HepG2 (cell line): ENCODE measurements around the gene EGLN1. TPM values are rescaled to one million over a fixed set of nuclear protein-coding genes. Genes with fewer than 3 reads are reported as not detected.
A peak's percentile ranks its signal among the peaks of the same experiment; 100 is the strongest.

Experiments
- ATAC-seq: fragments of 200-7000 bp; cut with Tn5 transposase; 3 replicates; pipeline ENCODE4 v1.9.1; 2020; ENCODE audit warnings: mild to moderate bottlenecking, moderate library complexity
- BruUV-seq: library from RNA; stranded (reverse); fragments of 400-500 nt; replicated peaks from 2 replicates; lab custom pipeline; 2021; lab: Mats Ljungman, UMichigan
- CTCF ChIA-PET: fragments of 300-600 bp; formaldehyde crosslinking; extraction: SDS; loops from one replicate; lab custom pipeline; 2021; ENCODE audit warnings: low total read pairs, inconsistent platforms, low intra/inter-chr PET ratio; lab: Yijun Ruan, JAX
- POLR2A ChIA-PET: fragments of 350-600 bp; sonication (Branson Sonifier 250); formaldehyde crosslinking; loops from one replicate; lab custom pipeline; 2020; ENCODE audit warnings: antibody characterized with exemption, inconsistent platforms; lab: Yijun Ruan, JAX
- DNase-seq: peaks from one replicate; pipeline ENCODE4 v3.0.0-alpha.2; 2015; ENCODE audit warnings: low spot score
- FAIRE-seq: peaks from 3 replicates; lab custom pipeline; 2011; peaks lifted over from hg19 to GRCh38; lab: Jason Lieb, UNC
- H2AFZ ChIP-seq: one replicate; pipeline ENCODE4 v1.6.1; 2011; ENCODE audit warnings: low read length, inconsistent platforms
- H3K27ac ChIP-seq: fragments of 300-600 bp; 3 replicates; pipeline ENCODE4 v1.8.0; 2011; ENCODE audit warnings: mixed run types, mild to moderate bottlenecking, mixed read lengths, low read length, inconsistent platforms; ENCODE audit not compliant: insufficient read depth; ENCODE audit errors: extremely low read length
- H3K27me3 ChIP-seq, 2 experiments: fragments of 200-600 bp in 1 of 2; 2 replicates in 1 of 2; 3 replicates in 1 of 2; pipeline versions ENCODE4 v1.6.0 to v1.8.0; 2011; ENCODE audit warnings: low read length in 2 of 2, mild to moderate bottlenecking in 2 of 2, moderate library complexity in 2 of 2, inconsistent platforms in 1 of 2; ENCODE audit not compliant: insufficient read depth in 2 of 2, control insufficient read depth in 1 of 2
- H3K36me3 ChIP-seq, 2 experiments: fragments of 200-600 bp in 1 of 2; replicated peaks in 1 of 2; 2 replicates in 1 of 2; 3 replicates in 1 of 2; pipeline versions ENCODE4 v1.5.1 to v1.8.0; 2011; ENCODE audit warnings: low read length in 2 of 2, inconsistent platforms in 1 of 2; ENCODE audit not compliant: insufficient read depth in 2 of 2, control insufficient read depth in 1 of 2
- H3K4me1 ChIP-seq: 2 replicates; pipeline ENCODE4 v1.5.1; 2012; ENCODE audit warnings: low read length, inconsistent platforms; ENCODE audit not compliant: insufficient read depth
- H3K4me2 ChIP-seq: 2 replicates; pipeline ENCODE4 v1.6.0; 2011; ENCODE audit warnings: low read depth, low read length, inconsistent platforms
- H3K4me3 ChIP-seq, 3 experiments: fragments of 200-600 bp in 1 of 3; sonication (generic), shearing (Covaris generic) in 1 of 3; replicated peaks in 1 of 3; 2 replicates each; pipeline ENCODE4 v1.5.1; 2011 to 2016; ENCODE audit warnings: low read length in 3 of 3, inconsistent platforms in 2 of 3, low read depth in 2 of 3, mild to moderate bottlenecking in 2 of 3, control low read depth in 1 of 3, mixed read lengths in 1 of 3; ENCODE audit not compliant: insufficient read depth in 1 of 3
- H3K79me2 ChIP-seq: one replicate; pipeline ENCODE4 v1.6.1; 2011; ENCODE audit warnings: low read length, inconsistent platforms; ENCODE audit not compliant: insufficient read depth
- H3K9ac ChIP-seq: 2 replicates; pipeline ENCODE4 v1.6.0; 2011; ENCODE audit warnings: mild to moderate bottlenecking, low read depth, low read length, inconsistent platforms; ENCODE audit not compliant: insufficient read depth
- H3K9me3 ChIP-seq: 2 replicates; pipeline ENCODE4 v1.5.1; 2012; ENCODE audit warnings: mild to moderate bottlenecking, low read length
- H4K20me1 ChIP-seq: 2 replicates; pipeline ENCODE4 v1.6.0; 2011; ENCODE audit warnings: inconsistent platforms, mild to moderate bottlenecking, low read length, moderate library complexity; ENCODE audit not compliant: insufficient read depth
- CBX5 ChIP-seq: sonication (generic); formaldehyde crosslinking; IDR thresholded peaks from 2 replicates; pipeline ENCODE4 v1.4.0; 2020; ENCODE audit warnings: missing genetic modification reagents, borderline replicate concordance
- CEBPG ChIP-seq: IDR thresholded peaks from 2 replicates; pipeline ENCODE4 v1.6.1; 2016
- KDM2A ChIP-seq: sonication (generic); formaldehyde crosslinking; IDR thresholded peaks from 2 replicates; pipeline ENCODE4 v1.4.0; 2020; ENCODE audit warnings: low read depth, missing genetic modification reagents, borderline replicate concordance
- MEF2D ChIP-seq: sonication (generic); formaldehyde crosslinking; IDR thresholded peaks from 2 replicates; pipeline ENCODE4 v1.5.1; 2020; ENCODE audit warnings: mild to moderate bottlenecking, missing genetic modification reagents
- PHF21A ChIP-seq: sonication (generic); formaldehyde crosslinking; IDR thresholded peaks from 2 replicates; pipeline ENCODE4 v1.5.0; 2020; ENCODE audit warnings: mild to moderate bottlenecking, missing genetic modification reagents
- SRY ChIP-seq: sonication (generic); formaldehyde crosslinking; IDR thresholded peaks from 2 replicates; pipeline ENCODE4 v1.8.0; 2022; ENCODE audit warnings: mild to moderate bottlenecking, missing genetic modification reagents
- ZMYM4 ChIP-seq: sonication (generic); formaldehyde crosslinking; IDR thresholded peaks from 2 replicates; pipeline ENCODE4 v1.8.1; 2023; ENCODE audit warnings: mild to moderate bottlenecking, missing genetic modification reagents
- ZNF143 ChIP-seq: sonication (generic); formaldehyde crosslinking; IDR thresholded peaks from 2 replicates; pipeline ENCODE4 v1.4.0; 2020; ENCODE audit warnings: missing genetic modification reagents
- ZNF432 ChIP-seq: sonication (generic); formaldehyde crosslinking; IDR thresholded peaks from 2 replicates; pipeline ENCODE4 v1.5.0; 2020; ENCODE audit warnings: missing genetic modification reagents, mild to moderate bottlenecking, borderline replicate concordance
- ZNF567 ChIP-seq: sonication (generic); formaldehyde crosslinking; IDR thresholded peaks from 2 replicates; pipeline ENCODE4 v1.8.1; 2023; ENCODE audit warnings: mild to moderate bottlenecking, missing genetic modification reagents, borderline replicate concordance
- ZSCAN25 ChIP-seq: sonication (generic); formaldehyde crosslinking; IDR thresholded peaks from 2 replicates; pipeline ENCODE4 v1.8.0; 2022; ENCODE audit warnings: mild to moderate bottlenecking, missing genetic modification reagents
- WGBS: methylation state at CpG from one replicate; pipeline ENCODE4 v1.1.6; 2017; ENCODE audit warnings: low lambda C conversion rate; 5-methylcytosine and 5-hydroxymethylcytosine counted together
- in situ Hi-C: cut with HindIII; loops from 2 replicates; pipeline ENCODE4 v1.10.0; 2017; ENCODE audit warnings: low pct_unique_long_range_greater_than_20kb; ENCODE audit not compliant: extremely low pct_ligation_motif_present
- intact Hi-C: fragments of 100-400 bp; cut with micrococcal nuclease; formaldehyde crosslinking; loops from one replicate; pipeline ENCODE4 v1.10.0; 2022; ENCODE audit not compliant: unreplicated experiment
- polyA plus RNA-seq, 8 experiments: library from polyadenylated mRNA; depleted of rRNA in 3 of 8; stranded (reverse) in 7 of 8; unstranded in 1 of 8; fragments of >200 nt; fragmentation: Illumina TruSeq in 4 of 8; extraction: Trizol in 4 of 8; gene quantifications; 2 replicates each; pipeline versions ENCODE4 v1.2.1 to v1.2.3, GENCODE V29; 2011 to 2016; ENCODE audit warnings: low read depth in 4 of 8, missing spikeins in 1 of 8, mixed read lengths in 1 of 8; ENCODE audit not compliant: insufficient read depth in 1 of 8
- total RNA-seq, 5 experiments: library from RNA; depleted of rRNA; stranded (reverse); fragments of >200 nt; fragmentation: Illumina TruSeq; extraction: Trizol; gene quantifications; 2 replicates each; pipeline ENCODE4 v1.2.3, GENCODE V29; 2016; ENCODE audit warnings: low read depth in 1 of 5
- TF ChIP-seq, protein P1 (sequence below): sonication (generic); formaldehyde crosslinking; IDR thresholded peaks from 2 replicates; pipeline ENCODE4 v1.5.1; 2020; ENCODE audit warnings: missing genetic modification reagents, mild to moderate bottlenecking, borderline replicate concordance
- TF ChIP-seq, protein P2 (sequence below): sonication (generic); formaldehyde crosslinking; IDR thresholded peaks from 2 replicates; pipeline ENCODE4 v1.5.1; 2020; ENCODE audit warnings: missing genetic modification reagents, mild to moderate bottlenecking, borderline replicate concordance
- TF ChIP-seq, protein P3 (sequence below): sonication (generic); formaldehyde crosslinking; IDR thresholded peaks from 2 replicates; pipeline ENCODE4 v1.8.1; 2023; ENCODE audit warnings: missing genetic modification reagents, mild to moderate bottlenecking, borderline replicate concordance
- TF ChIP-seq, protein P4 (sequence below): sonication (generic); formaldehyde crosslinking; IDR thresholded peaks from 2 replicates; pipeline ENCODE4 v1.4.0; 2020; ENCODE audit warnings: missing genetic modification reagents
- TF ChIP-seq, protein P5 (sequence below): sonication (generic); formaldehyde crosslinking; IDR thresholded peaks from 2 replicates; pipeline ENCODE4 v1.5.1; 2020; ENCODE audit warnings: mild to moderate bottlenecking, moderate library complexity, missing genetic modification reagents

The EGLN1 gene
- total and polyA plus RNA-seq, 2 of the 13 experiments (the other 11 are each of a cell fraction or from before 2014, with no cell fraction given) = 34.4 to 44.1 TPM

DNA sequence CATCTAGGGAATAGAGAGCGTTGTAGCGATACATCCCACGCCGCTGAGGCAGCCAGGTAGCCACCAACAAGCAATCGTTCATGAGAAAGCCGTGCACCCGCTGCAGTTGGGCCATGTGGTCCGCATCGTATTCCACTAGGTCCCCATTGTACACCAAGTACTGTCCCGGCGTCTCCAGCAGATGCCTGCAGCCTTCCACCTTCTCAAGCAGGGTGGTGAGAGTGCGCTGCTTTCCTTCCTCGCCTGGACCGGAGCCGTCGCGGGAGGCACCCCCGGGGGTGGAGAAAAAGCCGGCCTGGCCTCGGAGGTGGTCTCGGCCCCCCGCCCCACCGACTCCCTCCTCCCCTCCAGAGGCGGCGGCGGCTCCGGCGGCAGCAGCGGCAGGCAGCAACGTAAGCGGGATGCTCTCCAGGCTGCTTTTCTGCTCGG is 85.0 kb downstream of the EGLN1 start (continued):
- TF ChIP-seq, protein P1, sequence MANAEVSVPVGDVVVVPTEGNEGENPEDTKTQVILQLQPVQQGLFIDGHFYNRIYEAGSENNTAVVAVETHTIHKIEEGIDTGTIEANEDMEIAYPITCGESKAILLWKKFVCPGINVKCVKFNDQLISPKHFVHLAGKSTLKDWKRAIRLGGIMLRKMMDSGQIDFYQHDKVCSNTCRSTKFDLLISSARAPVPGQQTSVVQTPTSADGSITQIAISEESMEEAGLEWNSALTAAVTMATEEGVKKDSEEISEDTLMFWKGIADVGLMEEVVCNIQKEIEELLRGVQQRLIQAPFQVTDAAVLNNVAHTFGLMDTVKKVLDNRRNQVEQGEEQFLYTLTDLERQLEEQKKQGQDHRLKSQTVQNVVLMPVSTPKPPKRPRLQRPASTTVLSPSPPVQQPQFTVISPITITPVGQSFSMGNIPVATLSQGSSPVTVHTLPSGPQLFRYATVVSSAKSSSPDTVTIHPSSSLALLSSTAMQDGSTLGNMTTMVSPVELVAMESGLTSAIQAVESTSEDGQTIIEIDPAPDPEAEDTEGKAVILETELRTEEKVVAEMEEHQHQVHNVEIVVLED (CRISPR knock-in tag) = no peak
- no peak for TF ChIP-seq ZNF432 (CRISPR knock-in tag)

DNA sequence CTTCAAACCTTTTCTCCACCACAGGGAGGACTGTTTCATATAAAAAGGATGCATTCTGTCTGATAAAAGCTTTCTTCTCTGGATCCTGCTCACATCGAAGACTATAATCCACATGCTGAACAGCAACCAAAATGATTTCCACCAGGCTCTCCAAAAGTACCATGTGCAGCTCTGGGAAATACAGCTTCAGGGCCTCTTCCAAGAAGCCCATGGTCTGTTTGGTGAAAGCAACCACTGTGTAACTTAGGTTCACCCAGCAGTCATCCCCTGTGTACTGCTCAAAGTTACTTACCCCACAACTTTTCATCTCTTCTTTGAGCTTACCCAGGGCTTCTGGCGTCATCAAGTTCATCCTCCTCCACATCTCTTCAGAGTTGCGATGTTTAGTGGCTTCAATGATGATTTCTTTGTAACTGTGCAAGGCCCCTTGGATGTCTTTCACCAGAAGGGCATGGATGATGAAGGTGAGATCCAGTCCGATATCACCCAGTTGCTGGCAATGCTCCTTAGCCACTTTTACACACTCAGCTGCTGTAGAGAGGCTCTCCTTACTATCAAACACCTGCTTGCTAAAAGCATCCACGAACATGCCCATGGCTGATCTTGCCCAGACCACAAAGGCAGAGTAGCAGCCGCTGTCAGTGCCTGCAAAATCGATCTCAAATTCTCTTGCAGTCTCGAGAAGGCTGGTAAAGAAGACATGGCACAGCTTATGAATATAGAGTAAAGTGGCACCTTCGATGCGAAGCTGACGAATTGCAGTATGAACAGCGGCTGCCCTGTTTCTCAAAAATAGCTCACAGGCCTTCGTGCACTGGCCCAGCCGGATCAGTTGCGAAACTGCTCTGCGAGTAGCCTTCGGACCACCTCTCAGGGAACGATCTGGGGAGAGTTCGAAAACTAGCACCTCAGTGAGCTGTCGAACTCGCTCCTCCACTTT is 86.2 kb downstream of the EGLN1 start:
- Histone ChIP-seq H3K4me3 (peak overlapping the region; percentile 88 to 93 (median 91)), H3K27ac (peak overlapping the region; percentile 89), H3K36me3 (no peaks in the 10 kb centered on the region), H3K4me2 (peak overlapping the region; percentile 97), H3K79me2 (peaks cover 75% of the 10 kb centered on the region), H2AFZ (no peak overlapping the region), H3K9ac (peak overlapping the region; percentile 87), H4K20me1 (peaks cover 10% of the 10 kb centered on the region; the same call in 1 of the 2 replicates), H3K27me3 (no peaks in the 10 kb centered on the region; a peak in 1 of 5 replicates), H3K4me1 (peaks cover 43% of the 10 kb centered on the region), H3K9me3 (no peaks in the 10 kb centered on the region)
- CTCF ChIA-PET = no interaction called here
- FAIRE-seq (no peak), ATAC-seq (peak; percentile 33), DNase-seq (peak; percentile 29)
- BruUV-seq = no TSS peak
- in situ Hi-C loops (no loop called here), intact Hi-C loops (loop anchor here (1.0 to 5.0 kb wide), 2 partner anchors 94 to 192 kb away; partner anchors contain the start of genes GNPAT and TSNAX)
- POLR2A ChIA-PET = no interaction called here
- 3% methylated on average over 18 of the region's 21 CpGs for WGBS
- no peak for TF ChIP-seq ZNF143 (CRISPR knock-in tag)
- TF ChIP-seq ZMYM4 = no peak
- no peak for TF ChIP-seq ZSCAN25 (CRISPR knock-in tag)
- TF ChIP-seq, protein P2, sequence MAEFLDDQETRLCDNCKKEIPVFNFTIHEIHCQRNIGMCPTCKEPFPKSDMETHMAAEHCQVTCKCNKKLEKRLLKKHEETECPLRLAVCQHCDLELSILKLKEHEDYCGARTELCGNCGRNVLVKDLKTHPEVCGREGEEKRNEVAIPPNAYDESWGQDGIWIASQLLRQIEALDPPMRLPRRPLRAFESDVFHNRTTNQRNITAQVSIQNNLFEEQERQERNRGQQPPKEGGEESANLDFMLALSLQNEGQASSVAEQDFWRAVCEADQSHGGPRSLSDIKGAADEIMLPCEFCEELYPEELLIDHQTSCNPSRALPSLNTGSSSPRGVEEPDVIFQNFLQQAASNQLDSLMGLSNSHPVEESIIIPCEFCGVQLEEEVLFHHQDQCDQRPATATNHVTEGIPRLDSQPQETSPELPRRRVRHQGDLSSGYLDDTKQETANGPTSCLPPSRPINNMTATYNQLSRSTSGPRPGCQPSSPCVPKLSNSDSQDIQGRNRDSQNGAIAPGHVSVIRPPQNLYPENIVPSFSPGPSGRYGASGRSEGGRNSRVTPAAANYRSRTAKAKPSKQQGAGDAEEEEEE (CRISPR knock-in tag) = no peak
- TF ChIP-seq, protein P3, sequence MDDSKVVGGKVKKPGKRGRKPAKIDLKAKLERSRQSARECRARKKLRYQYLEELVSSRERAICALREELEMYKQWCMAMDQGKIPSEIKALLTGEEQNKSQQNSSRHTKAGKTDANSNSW (CRISPR knock-in tag) = no peak
- TF ChIP-seq CBX5 (CRISPR knock-in tag) = no peak
- no peak for TF ChIP-seq KDM2A
- no peak for TF ChIP-seq ZNF567 (CRISPR knock-in tag)
- 0 out of 2 replicates have a peak, but pooled peaks have one; percentile 46 for TF ChIP-seq MEF2D (CRISPR knock-in tag)
- TF ChIP-seq, protein P4, sequence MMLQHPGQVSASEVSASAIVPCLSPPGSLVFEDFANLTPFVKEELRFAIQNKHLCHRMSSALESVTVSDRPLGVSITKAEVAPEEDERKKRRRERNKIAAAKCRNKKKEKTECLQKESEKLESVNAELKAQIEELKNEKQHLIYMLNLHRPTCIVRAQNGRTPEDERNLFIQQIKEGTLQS (CRISPR knock-in tag) = no peak
- TF ChIP-seq CEBPG = peak; percentile 90
- TF ChIP-seq PHF21A (CRISPR knock-in tag) = 0 out of 2 replicates have a peak, but pooled peaks have one; percentile 17
- TF ChIP-seq, protein P5, sequence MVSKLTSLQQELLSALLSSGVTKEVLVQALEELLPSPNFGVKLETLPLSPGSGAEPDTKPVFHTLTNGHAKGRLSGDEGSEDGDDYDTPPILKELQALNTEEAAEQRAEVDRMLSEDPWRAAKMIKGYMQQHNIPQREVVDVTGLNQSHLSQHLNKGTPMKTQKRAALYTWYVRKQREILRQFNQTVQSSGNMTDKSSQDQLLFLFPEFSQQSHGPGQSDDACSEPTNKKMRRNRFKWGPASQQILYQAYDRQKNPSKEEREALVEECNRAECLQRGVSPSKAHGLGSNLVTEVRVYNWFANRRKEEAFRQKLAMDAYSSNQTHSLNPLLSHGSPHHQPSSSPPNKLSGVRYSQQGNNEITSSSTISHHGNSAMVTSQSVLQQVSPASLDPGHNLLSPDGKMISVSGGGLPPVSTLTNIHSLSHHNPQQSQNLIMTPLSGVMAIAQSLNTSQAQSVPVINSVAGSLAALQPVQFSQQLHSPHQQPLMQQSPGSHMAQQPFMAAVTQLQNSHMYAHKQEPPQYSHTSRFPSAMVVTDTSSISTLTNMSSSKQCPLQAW = no peak
- no peak for TF ChIP-seq SRY (CRISPR knock-in tag)
